NCI-H2196 (cell line): ENCODE data around the gene WFDC2.
"Not testable (repeated sequence)": the region's sequence is repeated elsewhere in the genome, so short reads cannot be mapped to it uniquely, and the experiment has no call there.

Experiments
- DNase-seq: peaks from one replicate; lab custom pipeline; 2025; ENCODE audit not compliant: unreplicated experiment; lab: John Stamatoyannopoulos, UW

WFDC2 gene

GRCh38 chr20:45450097-45450818 lies 19.3 kb upstream of the WFDC2 start:
- peak; percentile 42 for DNase-seq

- no peak for DNase-seq
These were observed 17.3 kb upstream of the WFDC2 start for GRCh38 chr20:45452238-45452637.

GRCh38 chr20:45452772-45453691 lies 16.5 kb upstream of the WFDC2 start:
- DNase-seq = no peak

DNA sequence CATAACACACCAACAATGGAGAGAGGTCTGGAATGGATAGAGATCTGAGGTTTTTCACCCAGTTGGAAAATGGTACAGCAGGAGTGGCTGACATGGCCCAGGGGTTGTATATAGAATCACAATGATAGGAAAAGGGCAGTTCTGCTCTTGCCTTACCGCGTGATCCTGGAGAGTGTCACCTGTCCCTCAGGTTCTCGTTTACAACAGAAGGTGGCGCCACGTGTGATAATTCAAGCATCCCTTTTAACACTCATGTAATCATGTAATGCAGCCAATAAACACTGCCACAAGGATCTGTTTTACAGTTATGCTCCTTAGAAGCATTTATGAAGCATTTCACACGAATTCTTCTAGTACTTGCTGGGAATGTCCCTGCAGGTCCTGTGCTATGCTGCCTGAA lies 12.9 kb upstream of the WFDC2 start:
- peak; percentile 76 for DNase-seq

GRCh38 chr20:45459606-45460005 lies 9.9 kb upstream of the WFDC2 start:
- no peak for DNase-seq

- no peak for DNase-seq
These were observed 8.3 kb upstream of the WFDC2 start for GRCh38 chr20:45461225-45461624.

DNA sequence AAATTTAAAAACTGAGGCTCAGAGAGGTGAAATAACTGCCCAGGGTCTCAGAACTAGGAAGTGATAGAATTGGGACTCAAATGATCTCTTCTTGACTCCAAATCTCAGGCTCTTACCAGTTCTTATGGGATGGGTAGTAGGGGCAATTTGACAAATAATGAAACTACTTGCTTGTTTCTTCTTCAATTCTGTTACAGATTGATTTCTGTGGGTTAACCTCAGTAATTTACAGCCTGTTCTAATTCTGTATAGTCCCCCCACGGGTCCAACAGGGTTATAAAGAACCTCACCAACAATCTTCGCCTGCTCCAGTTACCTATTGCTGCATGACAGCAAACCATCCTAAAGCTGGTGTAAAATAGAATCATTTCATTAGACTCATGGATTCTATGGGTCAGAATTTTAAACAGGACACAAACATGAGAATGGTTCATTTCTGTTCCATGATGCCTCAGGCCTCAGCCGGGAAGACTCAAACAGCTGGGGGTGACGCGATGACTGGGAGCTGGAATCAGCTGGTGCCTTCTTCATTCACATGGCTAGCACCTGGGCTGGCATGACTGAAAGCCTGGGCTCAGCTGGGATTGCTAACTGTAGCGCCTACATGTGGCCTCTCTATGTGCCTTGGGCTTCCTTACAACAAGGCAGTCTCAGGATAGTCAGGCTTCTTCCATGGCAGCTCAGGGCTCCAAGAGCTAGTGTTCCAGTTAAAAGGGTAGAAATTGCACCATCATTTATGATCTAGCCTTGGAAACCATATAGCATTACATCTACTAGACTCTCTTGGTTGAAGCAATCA lies 6.6 kb upstream of the WFDC2 start:
- DNase-seq = no peak

GRCh38 chr20:45463709-45464108 lies 5.8 kb upstream of the WFDC2 start:
- DNase-seq = no peak

DNA sequence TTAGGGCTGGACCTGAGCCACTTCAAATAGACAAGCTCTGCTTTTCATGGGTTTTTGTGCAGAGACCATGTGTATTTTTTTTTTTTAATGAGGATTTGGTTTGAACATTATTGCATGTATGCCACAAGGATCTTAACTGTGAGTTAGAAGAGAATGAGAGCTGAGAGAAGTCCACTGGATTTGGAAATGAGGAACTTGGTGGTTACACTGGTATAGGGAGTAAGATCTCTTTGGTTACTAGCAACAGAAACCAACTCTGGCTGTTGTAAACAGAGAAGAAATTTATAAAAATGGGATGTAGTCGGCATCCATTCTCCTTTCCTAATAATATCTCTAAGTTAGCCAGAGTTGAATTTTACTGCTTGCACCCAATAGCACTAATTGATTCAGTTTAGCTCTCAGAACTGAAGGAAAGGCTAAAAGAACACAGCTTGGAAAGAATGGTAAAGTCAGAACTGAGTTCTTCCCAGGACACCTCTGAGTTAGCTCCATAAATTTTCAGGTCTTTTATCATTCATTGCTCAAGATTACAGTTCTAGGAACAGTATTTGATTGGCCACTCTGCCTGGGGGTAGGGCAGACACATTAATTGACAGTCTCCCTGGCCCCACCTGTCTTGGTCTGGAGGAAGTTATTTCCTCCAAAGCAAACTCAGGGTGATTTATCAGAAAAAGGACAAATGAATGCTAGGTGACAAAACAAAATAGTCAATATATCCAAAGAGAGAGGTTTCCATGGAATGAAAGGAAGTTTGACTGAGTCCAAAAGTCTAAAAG lies 3.9 kb upstream of the WFDC2 start:
- DNase-seq = no peak

- DNase-seq = no peak
These were observed 2.4 kb upstream of the WFDC2 start for GRCh38 chr20:45467172-45467571.

- DNase-seq = peak; percentile 77
These were observed 1.7 kb upstream of the WFDC2 start for GRCh38 chr20:45467861-45468260.

GRCh38 chr20:45470262-45470931 lies 844 bp downstream of the WFDC2 start:
- peak; percentile 74 for DNase-seq

DNA sequence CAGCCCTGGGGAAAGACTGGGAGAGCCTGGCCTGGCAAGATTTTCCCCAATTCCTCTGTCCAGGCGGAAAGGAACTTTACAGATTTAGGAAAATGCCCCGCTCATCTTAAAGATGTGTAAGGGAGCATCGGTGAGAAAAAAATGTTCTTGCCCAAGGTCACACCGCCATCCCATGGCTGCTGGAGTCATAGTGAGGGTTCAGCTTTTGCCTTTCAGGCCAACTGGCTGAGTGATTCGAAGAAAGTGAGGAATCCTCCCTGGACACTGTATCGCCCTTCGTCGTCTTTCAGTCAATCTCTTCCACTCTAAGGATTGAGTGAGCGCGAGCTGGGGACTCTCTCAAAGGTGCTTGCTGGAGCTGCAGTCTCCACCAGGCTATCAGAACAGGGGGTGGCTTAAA lies 1.4 kb downstream of the WFDC2 start:
- peak; percentile 33 for DNase-seq

DNA sequence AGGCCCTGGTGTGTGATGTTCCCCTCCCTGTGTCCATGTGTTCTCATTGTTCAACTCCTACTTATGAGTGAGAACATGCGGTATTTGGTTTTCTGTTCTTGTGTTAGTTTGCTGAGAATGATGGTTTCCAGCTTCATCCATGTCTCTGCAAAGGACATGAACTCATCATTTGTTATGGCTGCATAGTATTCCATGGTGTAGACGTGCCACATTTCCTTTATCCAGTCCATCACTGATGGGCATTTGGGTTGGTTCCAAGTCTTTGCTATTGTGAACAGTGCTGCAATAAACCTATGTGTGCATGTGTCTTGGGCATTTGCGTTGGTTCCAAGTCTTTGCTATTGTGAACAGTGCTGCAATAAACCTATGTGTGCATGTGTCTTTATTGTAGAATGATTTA lies 2.7 kb downstream of the WFDC2 start:
- DNase-seq = not testable (repeated sequence)

- not testable (repeated sequence) for DNase-seq
These were observed 8.1 kb downstream of the WFDC2 start for GRCh38 chr20:45477530-45478148.

- DNase-seq = no peak
These were observed 10.3 kb downstream of the WFDC2 start for GRCh38 chr20:45479822-45480221.

DNA sequence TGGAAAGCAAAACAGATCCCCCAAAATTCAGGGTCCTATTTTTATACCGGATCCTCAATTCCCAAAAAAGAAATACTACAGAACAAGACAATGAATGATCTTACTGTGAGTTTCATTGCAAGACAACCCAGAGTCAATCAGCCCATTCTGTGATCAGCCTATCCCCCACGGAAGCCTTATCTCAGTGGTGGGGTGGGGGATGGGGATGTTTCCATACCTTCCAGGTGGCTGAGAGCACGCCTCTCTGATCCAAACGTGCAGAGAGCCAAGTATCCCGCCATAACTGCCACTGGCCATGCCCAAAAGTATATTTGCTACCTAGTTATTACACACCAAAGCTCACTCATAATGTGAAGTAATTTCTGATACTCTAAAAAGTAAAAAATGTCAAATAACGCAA lies 15.1 kb downstream of the WFDC2 start:
- DNase-seq = no peak

- DNase-seq = no peak
These were observed 15.8 kb downstream of the WFDC2 start for GRCh38 chr20:45485388-45485787.

GRCh38 chr20:45487231-45487635 lies 17.7 kb downstream of the WFDC2 start:
- no peak for DNase-seq

GRCh38 chr20:45489083-45489531 lies 19.6 kb downstream of the WFDC2 start:
- DNase-seq = no peak
